K562 (cell line): ENCODE results near the gene SMOC2. TPM values are rescaled to one million over a fixed set of nuclear protein-coding genes. Genes with fewer than 3 reads are reported as not detected.

Source experiments
- ATAC-seq: fragments of 200-7000 bp; cut with Tn5 transposase; 3 replicates; pipeline ENCODE4 v1.9.1; 2020; ENCODE audit warnings: moderate library complexity
- BruUV-seq: library from RNA; stranded (reverse); fragments of 400-500 nt; replicated peaks from 2 replicates; lab custom pipeline; 2021; lab: Mats Ljungman, UMichigan
- CTCF ChIA-PET: fragments of 300-600 bp; formaldehyde crosslinking; extraction: SDS; loops from one replicate; lab custom pipeline; 2021; ENCODE audit warnings: low intra/inter-chr PET ratio; lab: Yijun Ruan, JAX
- POLR2A ChIA-PET: fragments of 300-600, 350-650 bp; sonication (Branson Sonifier 250); formaldehyde crosslinking; extraction: SDS; loops from one replicate; lab custom pipeline; 2021; ENCODE audit warnings: antibody characterized with exemption, inconsistent platforms; lab: Yijun Ruan, JAX
- DNase-seq, 4 experiments: peaks; one replicate each; pipeline versions ENCODE4 v3.0.0 to v3.0.0-alpha.2; 2011 to 2018; ENCODE audit warnings: low spot score in 3 of 4, mixed read lengths in 3 of 4; ENCODE audit errors: extremely low read depth in 1 of 4
- FAIRE-seq: peaks from 2 replicates; lab custom pipeline; 2011; peaks lifted over from hg19 to GRCh38; lab: Jason Lieb, UNC
- H2AFZ ChIP-seq: 2 replicates; pipeline ENCODE4 v1.6.0; 2011; ENCODE audit warnings: low read depth, low read length, control low read depth, inconsistent platforms
- H3K27ac ChIP-seq: fragments of 200-600 bp; 3 replicates; pipeline ENCODE4 v1.8.0; 2011; ENCODE audit warnings: low read depth, mild to moderate bottlenecking, control low read depth, inconsistent platforms, low read length, moderate library complexity, mixed read lengths; ENCODE audit errors: extremely low read depth
- H3K27me3 ChIP-seq, 2 experiments: fragments of 300-600 bp in 1 of 2; 2 replicates in 1 of 2; 3 replicates in 1 of 2; pipeline versions ENCODE4 v1.6.0 to v1.8.0; 2011; ENCODE audit warnings: inconsistent platforms in 2 of 2, low read length in 2 of 2, mild to moderate bottlenecking in 1 of 2, mixed read lengths in 1 of 2, moderate library complexity in 1 of 2; ENCODE audit not compliant: control insufficient read depth in 2 of 2, insufficient read depth in 2 of 2
- H3K36me3 ChIP-seq: fragments of 300-600 bp; 3 replicates; pipeline ENCODE4 v1.8.0; 2011; ENCODE audit warnings: mild to moderate bottlenecking, low read length, inconsistent platforms; ENCODE audit not compliant: control insufficient read depth, insufficient read depth
- H3K4me1 ChIP-seq, 2 experiments: fragments of 200-600 bp in 1 of 2; replicated peaks in 1 of 2; 2 replicates in 1 of 2; 3 replicates in 1 of 2; pipeline versions ENCODE4 v1.5.1 to v1.8.0; 2011; ENCODE audit warnings: inconsistent platforms in 2 of 2, low read length in 2 of 2, mild to moderate bottlenecking in 1 of 2, mixed read lengths in 1 of 2, moderate library complexity in 1 of 2; ENCODE audit not compliant: control insufficient read depth in 2 of 2, insufficient read depth in 2 of 2
- H3K4me2 ChIP-seq: 2 replicates; pipeline ENCODE4 v1.6.1; 2011; ENCODE audit warnings: low read length, control low read depth, inconsistent platforms, mixed read lengths; ENCODE audit not compliant: insufficient read depth
- H3K4me3 ChIP-seq: fragments of 200-600 bp; sonication (generic), shearing (Covaris generic); 2 replicates; pipeline ENCODE4 v1.5.1; 2016; ENCODE audit warnings: control low read depth, inconsistent platforms
- H3K79me2 ChIP-seq: fragments of 200-600 bp; 3 replicates; pipeline ENCODE4 v1.8.0; 2011; ENCODE audit warnings: low read length, inconsistent platforms; ENCODE audit not compliant: control insufficient read depth, insufficient read depth
- H3K9ac ChIP-seq, 2 experiments: 2 replicates each; pipeline versions ENCODE4 v1.6.0 to v1.6.1; 2011; ENCODE audit warnings: low read depth in 2 of 2, low read length in 2 of 2, control low read depth in 1 of 2, inconsistent platforms in 1 of 2, mild to moderate bottlenecking in 1 of 2, mixed read lengths in 1 of 2; ENCODE audit not compliant: insufficient read depth in 1 of 2
- H3K9me1 ChIP-seq: one replicate; pipeline ENCODE4 v1.6.0; 2011; ENCODE audit warnings: inconsistent platforms, mild to moderate bottlenecking, low read length, moderate library complexity; ENCODE audit not compliant: control insufficient read depth, insufficient read depth
- H3K9me3 ChIP-seq: replicated peaks from 2 replicates; pipeline ENCODE4 v1.5.1; 2011; ENCODE audit warnings: low read depth, low read length, inconsistent platforms; ENCODE audit not compliant: control insufficient read depth, insufficient read depth
- H4K20me1 ChIP-seq: replicated peaks from 2 replicates; pipeline ENCODE4 v1.6.1; 2011; ENCODE audit warnings: low read length, inconsistent platforms, mixed read lengths; ENCODE audit not compliant: control insufficient read depth, insufficient read depth
- ELK1 ChIP-seq: sonication (generic); formaldehyde crosslinking; IDR thresholded peaks from 2 replicates; pipeline ENCODE4 v1.8.1; 2022; ENCODE audit warnings: missing genetic modification reagents
- KLF6 ChIP-seq: fragments of 250-450 bp; sonication (Bioruptor Pico); IDR thresholded peaks from 2 replicates; pipeline ENCODE4 v1.4.0; 2020; ENCODE audit warnings: mild to moderate bottlenecking, moderate library complexity, borderline replicate concordance
- MED1 ChIP-seq: sonication (generic); formaldehyde crosslinking; IDR thresholded peaks from 2 replicates; pipeline ENCODE4 v1.8.1; 2023; ENCODE audit warnings: missing genetic modification reagents, borderline replicate concordance
- PRDM10 ChIP-seq: fragments of 450-650 bp; IDR thresholded peaks from 2 replicates; pipeline ENCODE4 v1.6.1; 2018; ENCODE audit not compliant: partially characterized antibody
- SAFB ChIP-seq: fragments of 200-400 bp; formaldehyde crosslinking; IDR thresholded peaks from 2 replicates; pipeline ENCODE4 v1.6.1; 2017; ENCODE audit warnings: low read depth, low read length, borderline replicate concordance
- SAFB2 ChIP-seq: fragments of 200-400 bp; formaldehyde crosslinking; IDR thresholded peaks from 2 replicates; pipeline ENCODE4 v1.6.1; 2018; ENCODE audit warnings: borderline replicate concordance, low read length, low read depth, moderate library complexity; ENCODE audit not compliant: severe bottlenecking
- SFPQ ChIP-seq: fragments of 200-400 bp; formaldehyde crosslinking; IDR thresholded peaks from 2 replicates; pipeline ENCODE4 v1.6.1; 2017; ENCODE audit warnings: mild to moderate bottlenecking, low read depth, low read length, moderate library complexity
- ZNF197 ChIP-seq: fragments of 200-800 bp; sonication (Bioruptor generic); IDR thresholded peaks from 2 replicates; pipeline ENCODE4 v1.6.1; 2016; ENCODE audit warnings: low read depth, missing genetic modification characterization, missing compliant biosample characterization
- ZNF512 ChIP-seq: IDR thresholded peaks from 2 replicates; pipeline ENCODE4 v1.6.1; 2016; ENCODE audit warnings: missing genetic modification characterization, missing compliant biosample characterization
- ZNF584 ChIP-seq: fragments of 200-800 bp; sonication (Bioruptor generic); IDR thresholded peaks from 2 replicates; pipeline ENCODE4 v1.6.1; 2016; ENCODE audit warnings: low read depth, mild to moderate bottlenecking, missing genetic modification characterization, missing compliant biosample characterization
- WGBS: fragments of 100-300 bp; shearing (Covaris generic); methylation state at CpG from one replicate; pipeline ENCODE4 v1.1.6; 2016; ENCODE audit warnings: low coverage, mixed read lengths; ENCODE audit not compliant: insufficient coverage; ENCODE audit errors: missing lambda C conversion rate; 5-methylcytosine and 5-hydroxymethylcytosine counted together
- in situ Hi-C: fragments of 300-500 bp; cut with MboI; formaldehyde crosslinking; loops from 4 replicates; pipeline ENCODE4 v1.15.0; 2018; ENCODE audit warnings: inconsistent platforms, mixed read lengths
- intact Hi-C: fragments of 100-400 bp; cut with micrococcal nuclease; formaldehyde crosslinking; loops from 2 replicates; pipeline ENCODE4 v1.14.2; 2022
- polyA plus RNA-seq, 8 experiments: library from polyadenylated mRNA; depleted of rRNA in 4 of 8; stranded (reverse) in 5 of 8; unstranded in 3 of 8; fragments of >200 nt; fragmentation: Nextera tagmentation in 2 of 8; fragmentation: Illumina TruSeq in 1 of 8; extraction: Ambion mirVana in 2 of 8; extraction: Trizol in 1 of 8; gene quantifications; 2 replicates each; pipeline versions ENCODE4 v1.2.1 to v1.2.3, GENCODE V29; 2011 to 2014; ENCODE audit warnings: inconsistent platforms in 1 of 8, missing spikeins in 1 of 8
- total RNA-seq, 7 experiments: library from RNA; depleted of rRNA in 6 of 7; stranded (reverse); fragments of >200 nt in 6 of 7; fragmentation: Illumina TruSeq in 2 of 7; extraction: Trizol in 2 of 7; gene quantifications; 2 replicates each; pipeline versions ENCODE4 v1.2.1 to v1.2.3, GENCODE V29; 2011 to 2021; ENCODE audit warnings: low replicate concordance in 1 of 7

Gene SMOC2
- total and polyA plus RNA-seq, 9 of the 15 experiments (the other 6 are each of a cell fraction or from before 2014, with no cell fraction given) = 0.45 to 2.3 (median 1.1) TPM

- TF ChIP-seq SFPQ = no peak
- TF ChIP-seq KLF6 = no peak
Measured at GRCh38 chr6:168427184-168427583, 13.8 kb upstream of the SMOC2 start (continued).

GRCh38 chr6:168428052-168428826, 12.7 kb upstream of the SMOC2 start:
- intact Hi-C loops (no loop called here), in situ Hi-C loops (no loop called here)
- ATAC-seq = no peak
- Histone ChIP-seq H4K20me1 (no peaks in the 10 kb centered on the region), H3K79me2 (no peaks in the 10 kb centered on the region), H3K4me2 (no peak overlapping the region), H2AFZ (no peak overlapping the region), H3K4me1 (no peaks in the 10 kb centered on the region), H3K9ac (no peak overlapping the region), H3K4me3 (no peak overlapping the region), H3K27ac (no peak overlapping the region), H3K36me3 (no peaks in the 10 kb centered on the region), H3K9me3 (no peaks in the 10 kb centered on the region), H3K9me1 (no peaks in the 10 kb centered on the region), H3K27me3 (peaks cover 0 to 15% of the 10 kb centered on the region in 2 experiments; a peak in 2 of 5 replicates)
- WGBS = 23% methylated on average over 14 of the region's 14 CpGs
- no peak for FAIRE-seq
- ChIA-PET CTCF (no interaction called here), POLR2A (no interaction called here)
- BruUV-seq = no TSS peak
- no peak for DNase-seq
- no peak for TF ChIP-seq PRDM10
- TF ChIP-seq SAFB2 = no peak
- no peak for TF ChIP-seq MED1 (CRISPR knock-in tag)
- no peak for TF ChIP-seq SAFB
- no peak for TF ChIP-seq ZNF584 (CRISPR knock-in tag)
- no peak for TF ChIP-seq ZNF512
- TF ChIP-seq ZNF197 (CRISPR knock-in tag) = no peak
- TF ChIP-seq ELK1 (CRISPR knock-in tag) = no peak
